ENCODE data around the gene ERFE. TPM values are rescaled to one million over a fixed set of nuclear protein-coding genes. Genes with fewer than 3 reads are reported as not detected.

The ERFE gene
- total and polyA plus RNA-seq, 2 donors (not counting 1 experiment from before 2014, with no cell fraction given) = 0.17 TPM; not detected in 1

- no peak for ATAC-seq (ENCODE audit: low read depth)
- no peak overlapping the region for H3K4me2 ChIP-seq (replicated peaks; ENCODE audit: low read depth, low read length, poor library complexity, severe bottlenecking)
- no peaks in the 10 kb centered on the region for H3K9me3 Mint-ChIP-seq (ENCODE audit: insufficient read depth)
Observed at GRCh38 chr2:238149841-238150572, 8.8 kb upstream of the ERFE start.

More at GRCh38 chr2:238149841-238150572, 8.8 kb upstream of the ERFE start:
- no peak overlapping the region for H3K4me3 ChIP-seq (ENCODE audit: control extremely low read depth in 1 of 5, extremely low read depth in 1 of 5, insufficient read depth in 1 of 5, low read depth in 2 of 5, low read length in 4 of 5)
- H3K79me2 ChIP-seq (ENCODE audit: control insufficient read depth, insufficient read depth, low read length) = no peaks in the 10 kb centered on the region
- Mint-ChIP-seq H3K27ac (no peak overlapping the region), H3K4me3 (no peak overlapping the region), H3K4me1 (no peaks in the 10 kb centered on the region), H3K27me3 (no peaks in the 10 kb centered on the region)
- no peaks in the 10 kb centered on the region for H3K36me3 ChIP-seq (replicated peaks in 1 of 2; ENCODE audit: control extremely low read depth in 1 of 2, control insufficient read depth in 1 of 2, extremely low read depth in 1 of 2, insufficient read depth in 2 of 2, low read length in 1 of 2)
- H3K4me1 ChIP-seq (ENCODE audit: control insufficient read depth in 2 of 2, insufficient read depth in 2 of 2, low read length in 2 of 2) = no peaks in the 10 kb centered on the region
- H3K27ac ChIP-seq (ENCODE audit: low read length in 2 of 2) = no peak overlapping the region
- H3K9ac ChIP-seq (ENCODE audit: low read length) = no peak overlapping the region
- H3K27me3 ChIP-seq (replicated peaks in 1 of 4; ENCODE audit: control extremely low read depth in 1 of 4, control insufficient read depth in 3 of 4, insufficient read depth in 4 of 4, low read length in 3 of 4) = no peaks in the 10 kb centered on the region
- CTCF ChIA-PET = no interaction called here
- TF ChIP-seq CTCF (IDR thresholded peaks at IDR 0.05) = no peak
- TF ChIP-seq EZH2 (IDR thresholded peaks at IDR 0.05; ENCODE audit: borderline replicate concordance, insufficient read depth, low read depth, low read length, poor library complexity, severe bottlenecking) = no peak
- H4K20me1 ChIP-seq (ENCODE audit: control insufficient read depth, insufficient read depth, low read length, poor library complexity, severe bottlenecking) = no peaks in the 10 kb centered on the region
- DNase-seq = no peak
- H3K9me3 ChIP-seq (ENCODE audit: control extremely low read depth in 1 of 3, control insufficient read depth in 2 of 3, insufficient read depth in 1 of 3, low read length in 2 of 3) = peaks cover 0 to 10% (median 0%) of the 10 kb centered on the region in 3 donors
- WGBS (ENCODE audit: insufficient coverage) = 80% methylated on average over 14 of the region's 14 CpGs
- intact Hi-C loops (cut with micrococcal nuclease) = no loop called here
- no peak overlapping the region for H2AFZ ChIP-seq (ENCODE audit: insufficient read depth, low read depth, low read length, poor library complexity, severe bottlenecking)
- POLR2A ChIA-PET = no interaction called here

Data from B cell (primary cell).